Jurkat, Clone E6-1 (cell line): ENCODE results near the gene MTA3.
"Not testable (repeated sequence)": the region's sequence is repeated elsewhere in the genome, so short reads cannot be mapped to it uniquely, and the experiment has no call there.

Experiments used
- DNase-seq: peaks from one replicate; pipeline ENCODE4 v3.0.0-alpha.2; 2011; ENCODE audit warnings: low read depth, low spot score
- H3K4me3 ChIP-seq: 2 replicates; pipeline ENCODE4 v1.5.1; 2011; ENCODE audit warnings: mild to moderate bottlenecking, low read length, control low read depth, moderate library complexity

MTA3 gene

DNA sequence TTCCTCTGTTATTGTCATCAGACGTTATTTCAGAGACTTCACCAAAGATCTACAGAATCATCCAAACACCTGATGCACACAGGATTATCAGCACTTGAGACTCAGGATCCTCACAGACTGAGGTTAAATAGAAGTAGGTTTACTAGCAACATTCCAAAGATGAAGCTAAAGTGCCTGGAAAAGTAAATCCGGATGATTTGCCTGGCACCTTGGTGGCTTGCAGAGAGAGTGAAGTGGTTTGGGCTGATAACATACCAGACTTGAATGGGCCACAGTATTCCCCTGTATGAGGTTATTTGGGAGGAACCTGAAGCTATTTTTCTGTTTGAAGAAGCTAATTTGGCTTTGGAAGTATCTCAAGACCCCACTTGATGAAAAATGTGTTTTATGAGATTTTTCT is 144.5 kb downstream of the MTA3 start:
- no peak for DNase-seq
- no peak overlapping the region for H3K4me3 ChIP-seq

DNA sequence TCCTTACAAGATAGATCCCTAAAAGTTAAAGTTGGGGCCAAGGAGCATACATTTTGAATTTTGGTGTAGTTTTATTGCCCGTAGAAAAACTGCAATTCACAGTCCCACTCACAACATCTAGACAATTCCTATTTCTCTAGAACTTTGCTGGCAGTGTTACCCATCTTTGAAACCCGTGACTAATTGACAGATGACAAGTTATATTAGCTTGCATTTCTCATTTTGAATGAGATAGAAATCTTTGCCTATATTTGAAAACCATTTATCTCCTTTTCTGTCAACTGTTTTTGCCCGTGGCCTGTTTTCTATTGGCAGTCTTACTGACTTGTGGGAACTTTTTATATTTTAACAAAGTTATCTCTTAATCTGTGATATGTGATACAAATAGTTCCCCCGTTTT is 145.5 kb downstream of the MTA3 start:
- H3K4me3 ChIP-seq = no peak overlapping the region

DNA sequence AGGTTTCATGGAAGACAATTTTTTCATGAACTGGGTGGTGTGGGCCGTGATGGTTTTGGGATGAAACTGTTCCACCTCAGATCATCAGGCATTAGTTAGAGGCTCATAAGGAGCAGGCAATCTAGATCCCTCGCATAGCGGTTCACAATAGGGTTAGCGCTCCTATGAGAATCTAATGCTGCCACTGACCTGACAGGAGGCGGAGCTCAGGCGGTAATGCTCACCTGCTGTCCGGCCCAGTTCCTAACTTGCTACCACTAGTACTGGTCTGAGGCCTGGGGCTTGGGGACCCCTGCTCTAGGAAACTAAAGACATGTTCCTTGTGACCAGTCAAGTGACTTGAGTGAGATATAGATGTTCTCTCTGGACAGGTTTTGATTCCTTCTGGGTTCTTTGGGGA is 146.3 kb downstream of the MTA3 start:
- H3K4me3 ChIP-seq = no peak overlapping the region
- DNase-seq = no peak

More for the DNA sequence above, 145.5 kb downstream of the MTA3 start:
- no peak for DNase-seq

DNA sequence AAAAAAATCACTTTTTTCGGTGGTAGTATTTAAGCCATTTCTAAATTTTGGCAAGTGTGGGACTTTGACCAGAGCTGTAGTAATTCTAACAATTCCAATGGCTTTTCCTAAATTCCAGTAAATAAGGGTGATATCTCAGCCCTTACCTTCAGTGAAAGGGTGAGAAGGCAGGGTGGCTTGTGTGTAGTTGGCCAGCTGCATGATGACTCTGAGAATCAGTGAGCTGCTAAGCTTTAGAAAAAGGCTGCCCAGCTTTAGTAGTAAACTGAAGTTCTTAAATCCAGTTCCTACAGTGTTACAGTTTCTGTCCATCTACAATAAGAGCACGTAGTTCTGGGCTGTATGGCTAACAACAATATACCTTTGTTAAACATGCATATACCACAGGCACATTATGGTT is 153.5 kb downstream of the MTA3 start:
- no peak overlapping the region for H3K4me3 ChIP-seq
- DNase-seq = no peak

DNA sequence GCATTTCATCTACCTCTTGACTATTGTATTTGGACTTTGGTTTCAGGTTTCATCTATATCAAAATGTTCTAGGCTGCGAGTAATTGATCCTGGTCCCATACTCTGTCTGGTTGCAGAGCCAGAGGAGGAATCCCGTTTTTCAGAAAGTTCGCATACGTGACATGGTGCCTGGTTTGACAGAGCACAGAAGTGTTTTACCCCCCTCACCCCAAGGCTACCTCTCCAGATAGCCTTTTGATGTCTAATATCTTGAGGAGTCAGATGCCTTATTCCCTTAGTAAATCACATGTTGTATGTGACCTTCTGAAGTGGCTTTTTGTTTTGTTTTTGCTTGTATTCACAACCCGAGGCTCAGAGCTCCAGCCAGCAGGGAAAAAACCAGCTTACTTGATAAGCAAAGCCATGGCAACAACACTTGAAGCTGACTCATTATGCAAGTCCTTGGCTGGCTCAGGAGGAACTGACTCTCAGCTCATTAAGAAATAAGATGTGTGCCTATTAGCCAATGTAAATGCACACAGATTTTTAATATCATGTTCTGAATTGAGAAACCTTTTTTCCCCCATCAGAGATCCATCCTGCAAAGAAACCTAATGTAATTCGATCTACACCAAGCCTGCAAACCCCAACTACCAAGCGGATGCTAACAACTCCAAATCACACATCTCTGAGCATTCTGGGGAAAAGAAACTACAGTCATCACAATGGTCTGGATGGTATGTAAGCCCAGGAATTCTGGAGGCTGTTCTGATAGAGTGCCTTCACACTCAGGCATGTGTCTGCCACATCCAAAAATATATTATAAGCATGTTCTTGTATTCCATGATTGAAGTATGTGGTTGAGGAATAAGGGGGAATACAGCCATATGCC is 154.1 kb downstream of the MTA3 start:
- no peak for DNase-seq
- no peak overlapping the region for H3K4me3 ChIP-seq

DNA sequence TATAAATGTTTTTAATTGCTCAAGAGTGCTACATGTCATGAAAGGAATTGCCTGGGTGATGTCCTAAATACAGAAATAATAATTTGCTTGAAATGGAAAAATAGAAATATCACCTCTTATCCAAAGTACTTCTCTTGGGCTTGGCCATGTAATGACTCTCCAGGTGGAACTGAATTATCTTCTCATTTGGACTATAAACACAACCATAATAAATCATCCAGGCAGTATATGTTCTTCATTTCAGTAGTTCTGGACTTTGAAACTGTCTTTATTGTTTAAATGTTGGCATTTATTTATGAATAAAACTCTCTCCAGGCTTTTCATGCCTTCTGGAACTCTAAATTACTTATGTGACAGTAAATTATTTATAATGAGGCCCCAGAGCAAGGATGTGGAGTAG is 155.0 kb downstream of the MTA3 start:
- DNase-seq = no peak
- H3K4me3 ChIP-seq = no peak overlapping the region

DNA sequence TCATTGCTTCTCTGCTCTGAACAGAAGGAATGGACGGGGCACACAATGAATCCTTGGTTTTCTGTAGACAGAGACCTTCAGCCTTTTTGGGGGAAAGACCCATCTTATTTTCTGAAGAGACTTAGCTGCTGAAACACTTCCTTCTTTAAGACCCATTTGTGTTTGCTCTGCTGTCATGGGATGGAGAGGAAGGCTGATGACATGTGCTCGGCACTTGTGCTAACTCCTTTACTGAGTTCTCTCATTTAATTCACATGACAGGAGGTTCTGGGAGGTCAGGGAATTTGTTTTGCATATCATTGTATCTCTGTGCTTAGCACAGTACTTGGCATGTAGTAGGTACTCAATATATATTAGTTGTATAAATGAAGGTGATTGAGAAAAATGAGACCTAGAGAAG is 156.5 kb downstream of the MTA3 start:
- no peak overlapping the region for H3K4me3 ChIP-seq
- no peak for DNase-seq

DNA sequence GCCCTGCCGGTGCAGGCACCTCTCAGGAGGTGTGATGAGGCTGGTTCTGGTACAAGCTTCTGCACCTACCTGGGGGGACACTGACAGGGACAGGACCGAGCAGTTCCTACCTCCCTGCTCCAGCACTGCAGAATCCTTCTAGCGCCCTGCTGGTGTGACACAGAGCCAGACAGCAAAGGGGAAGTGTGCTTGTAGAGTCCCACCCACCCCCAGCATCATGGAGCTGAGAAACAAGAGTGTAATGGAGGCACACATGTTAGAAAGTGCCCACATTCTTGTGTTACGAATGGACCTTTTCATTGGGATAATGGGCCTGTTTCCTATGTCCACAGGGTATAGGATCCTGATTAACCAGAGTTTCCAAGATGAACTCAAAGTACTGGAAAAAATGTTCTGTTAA is 157.2 kb downstream of the MTA3 start:
- DNase-seq = no peak
- no peak overlapping the region for H3K4me3 ChIP-seq

DNA sequence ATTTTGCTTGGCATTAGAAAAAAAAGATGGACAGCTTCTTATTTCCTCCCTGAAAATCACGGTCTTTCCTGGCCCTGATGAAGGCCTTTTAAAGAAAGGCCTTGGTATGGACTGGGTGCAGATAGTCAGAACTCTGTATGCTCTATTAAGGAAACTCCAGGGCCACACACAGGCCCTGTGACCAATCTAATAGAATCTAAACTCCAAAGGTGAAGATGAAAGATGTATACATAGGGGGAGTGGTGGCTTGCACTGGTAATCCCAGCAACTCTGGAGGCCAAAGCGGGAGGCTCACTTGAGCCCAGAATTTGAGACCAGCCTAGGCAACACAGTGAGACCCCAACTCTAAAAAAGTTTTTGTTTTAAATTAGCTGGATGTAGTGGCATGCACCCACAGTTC is 158.2 kb downstream of the MTA3 start:
- no peak overlapping the region for H3K4me3 ChIP-seq
- no peak for DNase-seq

DNA sequence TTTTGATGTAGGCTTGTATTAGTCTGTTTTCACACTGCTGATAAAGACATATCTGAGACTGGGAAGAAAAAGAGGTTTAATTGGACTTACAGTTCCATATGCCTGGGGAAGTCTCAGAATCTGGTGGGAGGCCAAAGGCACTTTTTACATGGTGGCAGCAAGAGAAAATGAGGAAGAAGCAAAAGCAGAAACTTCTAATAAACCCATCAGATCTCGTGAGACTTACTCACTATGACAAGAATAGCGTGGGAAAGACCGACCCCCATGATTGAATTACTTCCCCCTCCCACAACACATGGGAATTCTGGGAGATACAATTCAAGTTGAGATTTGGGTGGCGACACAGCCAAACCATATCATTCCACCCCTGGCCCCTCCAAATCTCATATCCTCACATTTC is 162.9 kb downstream of the MTA3 start:
- H3K4me3 ChIP-seq, DNase-seq: not testable (repeated sequence)

DNA sequence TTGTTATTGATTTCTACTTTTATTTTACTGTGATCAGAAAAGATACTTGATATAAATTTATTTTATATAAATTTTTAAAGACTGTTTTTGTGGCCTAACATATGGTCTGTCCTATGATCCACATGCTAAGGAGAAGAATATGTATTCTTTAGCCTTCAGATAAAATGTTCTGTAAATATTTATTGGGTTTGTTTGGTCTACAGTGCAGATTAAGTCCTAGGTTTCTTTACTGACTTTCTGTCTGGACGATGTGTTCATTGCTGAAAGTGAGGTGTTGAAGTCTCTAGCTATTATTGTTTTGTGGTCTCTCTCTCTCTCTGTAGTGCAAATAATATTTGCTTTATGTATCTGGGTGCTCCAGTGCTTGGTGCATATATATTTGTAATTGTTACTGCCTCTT is 165.4 kb downstream of the MTA3 start:
- H3K4me3 ChIP-seq = no peak overlapping the region
- DNase-seq = no peak

DNA sequence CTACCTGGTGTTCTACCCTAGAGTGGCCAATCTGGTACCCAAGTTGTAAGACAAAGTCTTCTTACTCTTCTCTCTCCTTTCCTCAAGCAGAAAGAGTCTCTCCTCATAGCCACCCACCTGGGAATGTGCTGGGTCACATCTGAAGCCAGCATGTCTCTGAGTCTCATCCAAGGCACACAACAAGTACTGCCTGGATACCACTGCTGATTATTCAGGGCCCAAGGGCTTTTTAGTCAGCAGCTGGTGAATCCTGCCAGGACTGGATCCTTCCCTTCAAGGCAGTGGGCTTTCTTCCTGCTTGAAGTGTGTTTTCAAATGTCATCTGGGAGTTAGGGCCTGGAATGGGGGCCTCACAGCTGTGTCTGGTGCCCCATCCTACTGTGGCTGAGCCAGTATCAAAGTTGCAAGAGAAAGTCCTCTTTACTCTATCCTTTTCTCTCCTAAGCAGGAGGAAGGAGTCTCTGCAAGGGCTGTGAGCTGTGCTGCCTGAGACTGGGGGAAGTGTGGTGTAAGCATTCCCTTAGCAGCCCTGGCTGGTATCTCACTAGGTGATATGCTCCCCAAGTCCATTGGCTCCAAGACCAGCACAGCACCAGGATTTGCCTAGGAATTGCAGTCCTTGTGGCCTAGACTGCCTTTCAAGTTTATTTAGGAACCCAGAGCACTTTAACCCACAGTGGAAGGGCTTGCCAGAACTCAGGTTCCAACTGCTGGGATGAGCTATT is 168.3 kb downstream of the MTA3 start:
- H3K4me3 ChIP-seq = no peak overlapping the region
- no peak for DNase-seq

DNA sequence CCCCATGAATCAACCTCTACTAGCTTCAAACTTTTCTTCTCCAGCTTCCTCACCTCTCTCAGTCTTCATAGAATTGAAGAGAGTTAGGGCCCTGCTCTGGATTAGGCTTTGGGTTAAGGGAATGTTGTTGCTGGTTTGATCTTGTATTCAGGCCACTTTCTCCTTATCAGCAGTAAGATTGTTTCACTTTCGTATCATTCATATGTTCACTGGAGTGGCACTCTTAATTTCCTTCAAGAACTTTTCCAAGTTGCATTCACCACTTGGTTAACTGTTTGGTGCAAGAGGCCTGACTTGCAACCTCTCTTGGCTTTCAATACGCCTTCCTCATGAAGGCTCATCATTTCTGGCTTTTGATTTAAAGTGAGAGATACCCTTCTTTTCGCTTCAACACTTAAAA is 172.7 kb downstream of the MTA3 start:
- H3K4me3 ChIP-seq = no peak overlapping the region
- no peak for DNase-seq

DNA sequence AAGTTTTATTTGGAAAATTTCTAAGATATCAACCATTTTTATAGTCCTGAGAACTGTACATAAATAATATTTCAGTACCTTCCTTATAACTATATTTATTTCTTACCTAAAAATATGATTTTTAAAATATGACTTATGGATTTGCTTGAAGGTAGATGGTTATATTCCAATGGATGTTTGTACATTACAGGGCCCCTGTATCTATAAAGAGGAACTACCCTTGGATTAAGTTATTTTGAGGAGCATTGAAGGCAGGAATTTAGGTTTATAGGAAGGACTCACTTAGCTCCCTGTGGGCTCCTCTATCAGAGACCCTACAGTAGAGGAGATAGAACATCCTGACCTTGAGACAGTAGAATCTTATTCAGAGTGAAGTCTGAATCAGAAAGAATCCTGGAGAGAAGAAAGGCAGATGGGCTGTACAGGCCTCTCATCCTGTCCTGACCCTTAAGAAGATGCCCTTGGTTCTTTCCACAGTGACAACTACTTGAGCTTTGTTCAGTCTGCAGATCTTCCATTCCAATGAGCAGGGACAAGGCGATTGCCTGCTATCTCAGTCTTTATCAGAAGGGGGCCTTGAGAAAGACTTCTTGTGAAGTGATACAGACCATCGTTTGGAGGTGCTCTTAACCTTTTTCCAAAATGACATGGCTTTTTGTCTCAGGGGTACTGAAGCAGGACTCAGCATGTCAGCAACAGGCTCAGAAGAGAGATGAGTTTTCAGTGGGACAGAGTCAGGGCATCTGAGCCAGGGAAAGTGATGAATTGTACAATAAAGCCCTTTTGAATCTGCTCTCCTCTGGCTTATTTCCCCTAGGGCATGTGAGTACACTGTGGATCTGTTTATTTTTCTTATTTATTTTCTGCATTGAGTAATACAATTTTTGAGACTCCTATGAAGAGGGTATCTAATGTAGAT is 174.6 kb downstream of the MTA3 start:
- no peak overlapping the region for H3K4me3 ChIP-seq

DNA sequence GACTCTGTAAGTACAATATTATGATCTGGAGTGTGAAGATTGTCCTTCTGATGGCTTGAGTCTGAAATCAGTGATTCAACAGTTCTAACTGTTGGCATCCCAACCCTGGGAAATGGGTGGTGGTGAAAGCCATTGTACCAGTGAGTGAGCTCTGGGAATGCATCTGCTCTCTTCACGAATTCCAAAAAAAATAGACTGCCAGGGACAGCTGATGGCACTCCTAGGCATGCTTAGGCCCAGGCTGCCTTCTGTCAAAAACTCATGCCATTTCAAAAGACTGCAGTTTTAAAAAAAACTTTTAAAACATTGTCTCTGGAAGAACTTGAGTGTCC is 175.2 kb downstream of the MTA3 start:
- no peak for DNase-seq
- H3K4me3 ChIP-seq = no peak overlapping the region

More for the DNA sequence above, 174.6 kb downstream of the MTA3 start:
- DNase-seq = no peak

DNA sequence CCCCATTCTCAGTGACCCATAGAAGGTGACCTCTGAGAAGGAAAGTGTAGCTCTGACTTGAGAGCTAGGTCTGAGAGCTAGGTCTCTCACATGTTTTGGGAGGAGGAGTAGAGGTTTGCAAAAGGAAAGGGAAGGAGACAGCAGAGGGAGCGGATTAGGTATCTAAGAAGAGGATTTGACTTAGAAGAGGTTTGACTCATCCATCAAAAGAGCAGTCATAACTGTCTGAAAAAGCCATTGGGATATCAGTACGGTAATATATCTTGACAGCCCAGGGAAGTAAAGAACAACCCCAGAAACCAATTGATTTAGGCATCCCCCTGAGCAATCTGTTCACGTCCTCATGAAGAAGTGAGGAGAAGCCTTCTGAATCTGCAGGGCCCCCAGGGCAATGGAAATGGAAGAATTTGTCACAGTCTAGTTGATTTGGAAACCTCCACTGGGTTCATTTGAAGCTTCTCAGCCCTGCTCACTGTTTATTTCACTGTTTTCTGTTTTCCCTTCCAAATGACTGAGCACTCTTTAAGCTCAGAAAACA is 176.2 kb downstream of the MTA3 start:
- DNase-seq = no peak

DNA sequence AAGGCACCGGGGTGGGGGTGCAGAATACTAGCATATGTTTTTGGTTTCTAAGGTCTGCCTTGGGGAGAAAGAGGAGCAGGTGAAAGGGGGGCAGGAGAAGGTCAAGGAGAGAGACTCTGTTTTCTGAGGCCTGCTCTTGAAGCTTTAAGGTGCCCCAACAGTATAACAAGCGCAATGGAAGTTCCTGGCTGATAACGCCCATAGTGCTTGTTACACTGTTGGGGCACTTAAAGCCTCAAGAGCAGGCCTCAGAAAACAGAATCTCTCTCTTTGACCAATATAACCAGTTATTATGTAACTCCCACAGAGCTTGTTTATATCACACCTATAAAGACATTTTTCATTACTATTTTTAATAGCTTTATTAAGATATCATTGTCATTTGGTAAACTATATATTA is 179.0 kb downstream of the MTA3 start:
- DNase-seq = no peak

More for the DNA sequence above, 176.2 kb downstream of the MTA3 start:
- H3K4me3 ChIP-seq = no peak overlapping the region

DNA sequence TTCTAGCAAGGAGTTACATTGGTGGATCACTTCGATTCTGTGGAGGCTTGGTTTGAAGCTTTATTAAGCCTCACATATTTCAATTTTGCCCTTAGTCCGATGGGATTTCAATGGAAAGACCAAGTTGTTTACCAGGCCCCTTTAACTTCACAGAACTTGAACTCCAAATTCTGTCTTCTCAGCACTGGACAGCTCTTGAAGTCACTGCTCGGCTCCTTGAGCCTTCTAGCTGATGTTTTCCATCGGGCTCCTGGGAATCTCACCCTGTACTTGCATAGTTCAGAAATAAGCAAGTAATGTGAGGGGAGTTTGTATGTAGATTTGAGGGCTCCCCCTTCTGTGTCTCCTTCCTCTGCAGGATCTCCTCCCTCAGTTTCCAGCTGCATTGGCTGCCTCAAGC is 180.4 kb downstream of the MTA3 start:
- DNase-seq = no peak
- H3K4me3 ChIP-seq = no peak overlapping the region

More for the DNA sequence above, 179.0 kb downstream of the MTA3 start:
- no peak overlapping the region for H3K4me3 ChIP-seq

DNA sequence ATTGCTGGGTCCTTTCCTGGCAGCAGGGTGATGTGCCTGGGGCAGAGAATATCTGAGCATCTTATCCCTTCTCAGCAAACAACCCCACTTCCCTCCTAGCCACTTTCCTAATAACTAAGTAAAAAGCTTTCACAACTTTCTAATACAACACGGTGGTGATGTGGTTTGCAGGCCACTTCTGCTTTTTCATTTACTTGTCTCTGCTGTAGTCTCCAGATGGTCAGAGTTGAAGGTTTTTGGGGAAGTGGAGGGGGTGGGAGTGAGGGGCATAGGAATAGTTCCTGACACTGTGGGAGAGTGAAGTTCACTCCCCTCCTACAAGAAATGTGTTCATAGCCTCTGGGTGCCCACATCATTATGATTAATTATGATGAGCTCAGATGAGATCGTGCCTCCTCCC is 183.9 kb downstream of the MTA3 start:
- no peak for DNase-seq
- H3K4me3 ChIP-seq = no peak overlapping the region
